ENCODE results near the gene SRRM2. TPM values are rescaled to one million over a fixed set of nuclear protein-coding genes. Genes with fewer than 3 reads are reported as not detected.

The SRRM2 gene
- total RNA-seq, 2 donors from 2014 or later, result 843 to 876 TPM

- H3K27me3 ChIP-seq (ENCODE audit: control insufficient read depth, insufficient read depth, low read length, poor library complexity, severe bottlenecking), result no peaks in the 10 kb centered on the region
- no peaks in the 10 kb centered on the region for H3K9me3 ChIP-seq (ENCODE audit: control insufficient read depth, low read length)
- no peak for DNase-seq
- WGBS, 2 experiments (ENCODE audit: insufficient coverage in 1 of 2, insufficient read length in 1 of 2), result 91 to 96% methylated on average over 4 to 7 of the region's 7 CpGs
- no peak overlapping the region for H3K9ac ChIP-seq (ENCODE audit: extremely low read depth, low read length, poor library complexity, severe bottlenecking)
- H3K4me1 ChIP-seq (ENCODE audit: control insufficient read depth, insufficient read depth, low read length), result no peaks in the 10 kb centered on the region
- peaks cover 46% of the 10 kb centered on the region for H3K36me3 Mint-ChIP-seq (ENCODE audit: low read depth)
- H3K27ac Mint-ChIP-seq, result peak overlapping the region; percentile 61
- H3K36me3 ChIP-seq (ENCODE audit: control insufficient read depth, insufficient read depth, low read length), result peaks cover 47% of the 10 kb centered on the region
- H3K4me1 Mint-ChIP-seq, result peaks cover 11% of the 10 kb centered on the region
- no peak overlapping the region for H3K27ac ChIP-seq (ENCODE audit: low read depth, low read length)
- H3K4me3 ChIP-seq (ENCODE audit: low read length), result peak overlapping the region; percentile 99
- peak overlapping the region; percentile 95 for H3K4me3 Mint-ChIP-seq
- H3K9me3 Mint-ChIP-seq, result no peaks in the 10 kb centered on the region
- TF ChIP-seq, protein P1, sequence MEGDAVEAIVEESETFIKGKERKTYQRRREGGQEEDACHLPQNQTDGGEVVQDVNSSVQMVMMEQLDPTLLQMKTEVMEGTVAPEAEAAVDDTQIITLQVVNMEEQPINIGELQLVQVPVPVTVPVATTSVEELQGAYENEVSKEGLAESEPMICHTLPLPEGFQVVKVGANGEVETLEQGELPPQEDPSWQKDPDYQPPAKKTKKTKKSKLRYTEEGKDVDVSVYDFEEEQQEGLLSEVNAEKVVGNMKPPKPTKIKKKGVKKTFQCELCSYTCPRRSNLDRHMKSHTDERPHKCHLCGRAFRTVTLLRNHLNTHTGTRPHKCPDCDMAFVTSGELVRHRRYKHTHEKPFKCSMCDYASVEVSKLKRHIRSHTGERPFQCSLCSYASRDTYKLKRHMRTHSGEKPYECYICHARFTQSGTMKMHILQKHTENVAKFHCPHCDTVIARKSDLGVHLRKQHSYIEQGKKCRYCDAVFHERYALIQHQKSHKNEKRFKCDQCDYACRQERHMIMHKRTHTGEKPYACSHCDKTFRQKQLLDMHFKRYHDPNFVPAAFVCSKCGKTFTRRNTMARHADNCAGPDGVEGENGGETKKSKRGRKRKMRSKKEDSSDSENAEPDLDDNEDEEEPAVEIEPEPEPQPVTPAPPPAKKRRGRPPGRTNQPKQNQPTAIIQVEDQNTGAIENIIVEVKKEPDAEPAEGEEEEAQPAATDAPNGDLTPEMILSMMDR (conservative IDR thresholded peaks at IDR 0.05), result no peak
- no peaks in the 10 kb centered on the region for H3K27me3 Mint-ChIP-seq (ENCODE audit: insufficient read depth)
These were observed 22.8 kb downstream of the SRRM2 start for GRCh38 chr16:2775131-2775716.

- H3K27ac Mint-ChIP-seq, result peak overlapping the region; percentile 96
- H3K9ac ChIP-seq (ENCODE audit: extremely low read depth, low read length, poor library complexity, severe bottlenecking), result peak overlapping the region; percentile 87
- WGBS, 2 experiments (ENCODE audit: insufficient coverage in 1 of 2, insufficient read length in 1 of 2), result 60 to 63% methylated on average over 11 of the region's 11 CpGs
- no peaks in the 10 kb centered on the region for H3K9me3 ChIP-seq (ENCODE audit: control insufficient read depth, low read length)
- peaks cover 15% of the 10 kb centered on the region for H3K4me1 Mint-ChIP-seq
- peaks cover 39% of the 10 kb centered on the region for H3K36me3 ChIP-seq (ENCODE audit: control insufficient read depth, insufficient read depth, low read length)
- no peak for DNase-seq
- no peaks in the 10 kb centered on the region for H3K27me3 Mint-ChIP-seq (ENCODE audit: insufficient read depth)
- peaks cover 40% of the 10 kb centered on the region for H3K36me3 Mint-ChIP-seq (ENCODE audit: low read depth)
- no peak overlapping the region for H3K27ac ChIP-seq (ENCODE audit: low read depth, low read length)
- TF ChIP-seq, protein P1 (conservative IDR thresholded peaks at IDR 0.05), result no peak
- peak overlapping the region; percentile 99 for H3K4me3 ChIP-seq (ENCODE audit: low read length)
- peak overlapping the region; percentile 95 for H3K4me3 Mint-ChIP-seq
- no peaks in the 10 kb centered on the region for H3K9me3 Mint-ChIP-seq
- H3K27me3 ChIP-seq (ENCODE audit: control insufficient read depth, insufficient read depth, low read length, poor library complexity, severe bottlenecking), result no peaks in the 10 kb centered on the region
- H3K4me1 ChIP-seq (ENCODE audit: control insufficient read depth, insufficient read depth, low read length), result no peaks in the 10 kb centered on the region
These were observed 23.5 kb downstream of the SRRM2 start for GRCh38 chr16:2775765-2776499.

DNA sequence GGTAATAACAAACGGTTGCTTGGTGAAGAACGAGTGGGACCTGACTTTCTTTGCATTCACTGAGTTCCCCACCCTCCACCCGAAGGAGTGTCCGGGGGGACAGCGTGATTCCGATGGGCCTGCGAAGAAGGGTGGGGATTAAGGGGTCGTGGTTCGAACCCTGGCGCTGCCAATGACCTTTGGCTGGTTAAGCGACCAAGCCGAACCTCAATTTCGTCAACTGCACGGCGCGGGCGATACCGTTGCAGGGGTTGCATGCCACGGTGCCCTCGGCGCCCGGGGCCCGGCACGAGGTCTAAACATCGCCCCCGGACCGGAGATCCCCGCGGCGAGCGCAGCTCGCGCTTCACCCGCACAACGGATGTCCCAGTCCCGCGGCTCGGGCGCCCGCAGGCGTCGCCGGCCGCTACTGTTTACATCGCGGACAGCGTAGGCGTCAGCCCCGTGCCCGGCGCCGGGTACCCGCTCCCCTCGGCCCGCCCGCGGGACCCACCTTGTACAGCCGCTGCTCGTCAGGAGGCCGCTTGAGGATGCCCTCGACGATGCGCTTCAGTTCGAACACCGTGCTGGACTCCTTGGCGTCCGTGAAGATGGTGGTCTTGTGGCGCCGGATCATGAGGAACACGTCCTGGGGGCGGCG is 24.2 kb downstream of the SRRM2 start:
- H3K36me3 Mint-ChIP-seq (ENCODE audit: low read depth), result peaks cover 33% of the 10 kb centered on the region
- 0 to 1% methylated on average over 40 to 72 of the region's 72 CpGs for WGBS, 2 experiments (ENCODE audit: insufficient coverage in 1 of 2, insufficient read length in 1 of 2)
- Histone ChIP-seq H3K4me3 (ENCODE audit: low read length) (peak overlapping the region; percentile 99), H3K4me1 (ENCODE audit: control insufficient read depth, insufficient read depth, low read length) (no peaks in the 10 kb centered on the region), H3K9me3 (ENCODE audit: control insufficient read depth, low read length) (no peaks in the 10 kb centered on the region), H3K36me3 (ENCODE audit: control insufficient read depth, insufficient read depth, low read length) (peaks cover 33% of the 10 kb centered on the region), H3K27me3 (ENCODE audit: control insufficient read depth, insufficient read depth, low read length, poor library complexity, severe bottlenecking) (no peaks in the 10 kb centered on the region), H3K27ac (ENCODE audit: low read depth, low read length) (peak overlapping the region; percentile 46), H3K9ac (ENCODE audit: extremely low read depth, low read length, poor library complexity, severe bottlenecking) (peak overlapping the region; percentile 87)
- TF ChIP-seq, protein P1 (conservative IDR thresholded peaks at IDR 0.05), result no peak
- peak overlapping the region; percentile 96 for H3K27ac Mint-ChIP-seq
- peak overlapping the region; percentile 95 for H3K4me3 Mint-ChIP-seq
- no peak for DNase-seq
- peaks cover 15% of the 10 kb centered on the region for H3K4me1 Mint-ChIP-seq
- no peaks in the 10 kb centered on the region for H3K27me3 Mint-ChIP-seq (ENCODE audit: insufficient read depth)
- H3K9me3 Mint-ChIP-seq, result no peaks in the 10 kb centered on the region

Data from endodermal cell (in vitro differentiated cells).